Measurements from ENCODE around the gene USP47.

GRCh38 chr11:11882539-11882938, 40.8 kb downstream of the USP47 start:
- TF ChIP-seq CTCF (conservative IDR thresholded peaks at IDR 0.05; ENCODE audit: low read depth, low read length) (no peak), EZH2 (IDR thresholded peaks at IDR 0.05; ENCODE audit: borderline replicate concordance, low read depth, low read length, poor library complexity, severe bottlenecking) (no peak)
